Stimulated activated CD8-positive, alpha-beta memory T cell treated with anti-CD3 and anti-CD28 coated beads, Interleukin-15, amount 100 ng/mL, for 1 hour (primary cell): ENCODE measurements around the gene IMMP2L.
"Not testable (repeated sequence)": the region's sequence is repeated elsewhere in the genome, so short reads cannot be mapped to it uniquely, and the experiment has no call there.

Experiments used
- DNase-seq: peaks from one replicate; pipeline ENCODE4 v3.0.0-alpha.2; 2020; ENCODE audit warnings: low read depth

Gene IMMP2L

DNA sequence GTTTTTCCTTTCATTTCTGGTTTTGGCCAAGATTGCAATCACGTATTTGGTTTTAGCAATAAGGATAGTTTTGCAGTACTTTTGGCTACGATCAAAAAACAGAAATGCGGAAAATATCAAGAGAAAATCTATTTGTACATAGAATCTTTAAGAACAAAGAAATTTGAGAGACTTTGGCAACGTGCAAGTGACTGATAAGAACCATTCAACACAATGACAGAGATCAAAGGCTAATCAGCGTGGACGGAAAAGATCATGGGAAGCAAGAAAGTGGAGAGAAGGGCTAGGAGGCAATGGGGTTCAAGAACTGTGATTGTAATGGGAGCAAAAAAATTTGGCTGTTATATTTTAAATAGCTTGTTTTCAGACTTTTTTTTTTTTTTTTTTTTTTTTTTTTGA, 487.5 kb downstream of the IMMP2L start:
- no peak for DNase-seq

DNA sequence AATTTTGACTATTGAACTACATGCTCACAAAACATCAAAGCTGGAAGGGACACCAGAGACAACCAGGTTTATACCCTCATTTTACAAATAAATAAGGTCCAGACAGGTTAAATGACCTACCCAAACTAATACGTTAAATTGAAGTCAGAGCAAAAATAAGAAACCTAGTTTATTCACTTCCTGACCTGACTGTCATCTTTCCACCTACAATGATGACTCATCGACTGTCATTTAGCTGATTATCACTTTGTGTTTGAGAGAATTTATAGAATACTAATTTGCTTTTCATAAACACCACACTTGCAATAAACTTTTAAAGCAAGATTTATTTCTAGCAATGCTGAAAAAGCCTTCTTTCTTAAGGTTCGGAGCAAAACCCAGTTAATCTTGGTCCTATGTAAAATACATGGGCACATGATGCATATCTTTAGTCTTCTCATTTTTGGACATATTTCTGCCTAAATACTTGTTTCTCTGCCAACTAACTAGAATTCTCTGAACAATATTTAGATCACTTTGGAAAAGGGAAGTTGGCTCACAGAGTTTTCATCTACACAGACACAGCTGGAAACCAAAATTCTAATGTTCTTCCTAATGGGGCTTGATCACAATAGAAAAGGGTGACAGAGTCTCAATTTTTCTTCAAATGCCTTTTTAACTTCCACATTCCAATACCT, 488.1 kb downstream of the IMMP2L start:
- DNase-seq: no peak

DNA sequence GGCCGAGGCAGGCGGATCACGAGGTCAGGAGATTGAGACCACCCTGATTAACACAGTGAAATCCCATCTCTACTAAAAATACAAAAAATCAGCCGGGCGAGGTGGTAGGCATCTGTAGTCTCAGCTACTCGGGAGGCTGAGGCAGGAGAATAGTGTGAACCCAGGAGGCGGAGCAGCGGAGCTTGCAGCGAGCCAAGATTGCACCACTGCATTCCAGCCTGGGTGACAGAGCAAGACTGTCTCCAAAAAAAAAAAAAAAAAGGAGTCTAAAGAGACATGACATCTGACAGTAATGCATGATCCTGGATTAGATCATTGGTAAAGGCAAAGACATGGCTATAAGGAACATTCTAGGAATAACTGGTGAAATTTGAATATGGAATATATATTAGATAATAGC, 489.6 kb downstream of the IMMP2L start:
- DNase-seq: not testable (repeated sequence)

DNA sequence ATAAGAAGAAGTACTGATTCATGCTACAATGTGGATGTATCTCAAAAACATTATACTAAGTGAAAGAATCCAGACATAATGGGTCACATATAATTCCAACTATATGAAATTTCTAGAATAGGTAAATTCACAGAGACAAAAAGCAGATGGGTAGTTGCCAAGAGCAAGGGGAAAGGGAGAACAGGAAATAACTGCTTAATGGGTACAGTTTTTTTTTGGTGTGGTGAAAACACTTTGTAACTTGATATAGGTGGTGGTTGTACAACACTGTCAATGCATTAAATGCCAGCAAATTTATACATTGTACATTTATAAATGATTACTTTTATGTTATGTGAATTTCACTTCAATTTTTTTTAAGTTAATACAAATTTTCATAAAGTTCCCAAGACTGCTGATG, 490.7 kb downstream of the IMMP2L start:
- DNase-seq: no peak

DNA sequence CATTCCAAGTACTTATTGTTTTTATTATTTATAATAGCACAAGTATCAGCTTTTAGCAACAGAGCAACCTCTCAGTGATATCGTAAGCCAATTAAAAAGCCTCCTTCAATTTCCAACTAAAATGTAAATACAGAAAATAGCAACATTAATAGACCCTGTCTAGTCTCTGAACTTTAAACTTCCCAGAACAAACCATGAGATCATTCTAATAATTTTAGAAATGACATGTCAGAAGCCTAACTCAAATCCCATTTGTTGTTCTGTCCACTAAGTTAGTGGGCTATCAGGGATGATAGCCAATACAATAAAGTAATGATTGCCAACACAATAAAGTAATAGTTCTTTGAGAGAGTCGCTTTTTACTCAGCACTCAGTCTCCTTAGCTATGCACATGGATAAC, 493.7 kb downstream of the IMMP2L start:
- no peak for DNase-seq

DNA sequence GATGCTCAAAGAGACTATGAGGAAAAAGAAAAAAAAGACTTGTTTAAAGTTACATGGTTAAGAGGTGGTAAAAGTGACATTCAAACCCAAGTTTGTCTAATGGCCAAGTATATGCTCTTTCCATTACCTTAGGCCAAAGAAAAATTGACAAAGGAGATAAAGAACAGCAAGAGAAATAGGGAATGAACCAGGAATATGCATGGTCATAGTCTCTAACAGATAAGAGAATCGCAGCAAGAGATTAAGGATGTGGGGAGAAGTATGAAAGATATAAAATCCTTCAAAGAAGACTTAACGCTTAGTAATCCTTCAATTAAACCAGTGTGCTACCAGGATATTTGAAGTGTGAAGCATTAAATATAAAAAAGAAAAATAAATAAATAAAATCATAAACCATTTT, 494.6 kb downstream of the IMMP2L start:
- no peak for DNase-seq

DNA sequence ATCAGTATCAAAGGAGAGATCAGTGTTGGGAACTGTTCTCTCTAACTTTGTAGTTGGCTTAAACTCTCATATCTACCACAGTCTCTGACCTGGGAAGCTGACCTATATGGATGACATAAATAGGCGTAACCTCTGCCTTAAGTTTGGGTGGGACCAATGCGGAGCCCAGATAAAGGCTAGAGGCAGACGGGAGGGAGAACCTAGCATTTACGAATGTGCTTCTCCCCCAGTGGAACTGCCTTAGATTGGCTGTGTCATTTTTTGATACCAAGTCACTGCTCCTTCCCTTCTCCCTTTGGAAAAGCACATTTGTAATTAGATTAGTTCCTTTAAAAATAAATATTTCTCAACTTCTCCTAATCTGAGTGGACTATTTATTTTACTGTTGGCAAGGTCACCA, 495.0 kb downstream of the IMMP2L start:
- DNase-seq: no peak

DNA sequence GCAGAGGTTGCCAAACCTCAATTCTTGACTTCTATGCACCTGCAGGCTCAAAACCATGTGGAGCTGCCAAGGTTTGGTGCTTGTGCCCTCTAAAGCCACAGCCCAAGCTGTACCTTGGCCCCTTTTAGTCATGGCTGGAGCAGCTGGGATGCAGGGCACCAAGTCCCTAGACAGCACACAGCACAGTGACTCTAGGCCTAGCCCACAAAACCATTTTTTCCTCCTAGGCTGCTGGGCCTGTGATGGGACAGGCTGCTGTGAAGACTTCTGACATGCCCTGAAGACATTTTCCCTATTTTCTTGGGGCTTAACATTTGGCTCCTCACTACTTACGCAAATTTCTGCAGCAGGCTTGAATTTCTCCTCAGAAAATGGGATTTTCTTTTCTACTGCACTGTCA, 499.1 kb downstream of the IMMP2L start:
- DNase-seq: no peak

DNA sequence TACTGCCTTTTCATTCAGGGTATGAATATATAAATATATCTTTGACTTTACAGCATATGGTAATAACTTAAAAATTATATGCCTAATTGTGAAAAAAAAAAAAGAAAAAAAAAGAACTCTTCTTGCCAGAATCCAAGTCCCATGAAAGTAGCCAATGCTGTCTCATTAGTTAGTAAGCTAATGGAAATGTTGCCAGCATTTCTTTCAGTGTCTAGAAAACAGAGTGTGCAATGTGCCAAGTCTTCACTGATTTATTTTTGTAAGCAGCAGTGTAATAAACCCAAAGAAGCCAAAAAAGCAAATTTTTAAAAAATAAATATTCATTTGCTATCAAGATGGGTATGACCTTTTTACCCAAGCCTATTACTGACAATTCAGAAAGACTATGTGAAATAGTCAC, 502.5 kb downstream of the IMMP2L start:
- DNase-seq: no peak

DNA sequence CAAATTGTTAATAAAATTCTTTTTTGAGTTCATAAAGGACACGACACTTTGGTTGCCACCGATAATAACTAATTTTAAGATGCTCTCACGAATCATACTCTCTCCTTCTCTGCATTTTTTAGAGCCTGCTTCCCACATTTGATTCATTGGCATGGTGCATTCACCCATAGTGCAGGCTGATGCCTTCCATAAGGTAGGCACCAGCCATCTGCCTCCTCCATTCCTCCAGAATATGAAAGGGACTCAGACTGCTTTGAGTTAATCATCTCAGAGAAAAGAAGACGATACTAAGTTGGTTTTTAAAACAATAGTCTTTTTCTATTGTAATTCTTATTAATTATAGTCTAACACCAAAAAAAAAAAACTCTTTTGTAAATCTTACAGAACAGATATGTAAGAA, 505.2 kb downstream of the IMMP2L start:
- no peak for DNase-seq

DNA sequence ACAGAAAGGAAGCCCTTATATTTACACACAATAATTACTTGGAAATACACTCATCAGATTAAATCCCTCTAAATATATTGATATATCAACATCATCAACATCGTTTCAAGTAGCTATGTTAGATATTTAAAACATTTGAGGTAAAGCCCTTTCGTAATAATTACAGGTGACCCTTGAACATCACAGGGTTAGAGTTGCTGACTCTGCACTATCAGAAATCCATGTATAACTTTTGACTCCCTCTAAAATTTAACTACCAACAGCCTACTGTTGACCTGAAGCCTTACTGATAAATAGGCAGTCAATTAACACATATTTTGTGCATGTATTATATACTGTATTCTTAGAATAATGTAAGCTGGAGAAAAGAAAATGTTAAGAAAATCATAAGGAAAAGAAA, 505.9 kb downstream of the IMMP2L start:
- DNase-seq: no peak

DNA sequence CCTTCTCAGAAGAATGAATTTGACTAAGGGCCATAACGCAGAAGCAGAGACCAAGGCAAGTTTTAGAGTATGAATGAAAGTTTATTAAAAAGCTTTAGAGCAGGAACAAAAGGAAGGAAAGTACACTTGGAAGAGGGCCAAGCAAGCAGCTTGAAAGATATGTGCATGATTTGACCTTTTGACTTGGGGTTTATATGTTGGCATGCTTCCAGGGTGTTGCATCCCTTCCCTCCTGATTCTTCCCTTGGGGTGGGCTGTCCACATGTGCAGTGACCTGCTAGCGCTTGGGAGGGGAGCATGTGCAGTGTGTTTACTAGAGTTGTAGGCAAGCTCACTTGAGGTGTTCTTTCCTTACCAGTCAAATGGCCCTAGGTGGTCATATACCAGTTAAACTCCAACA, 509.3 kb downstream of the IMMP2L start:
- no peak for DNase-seq

DNA sequence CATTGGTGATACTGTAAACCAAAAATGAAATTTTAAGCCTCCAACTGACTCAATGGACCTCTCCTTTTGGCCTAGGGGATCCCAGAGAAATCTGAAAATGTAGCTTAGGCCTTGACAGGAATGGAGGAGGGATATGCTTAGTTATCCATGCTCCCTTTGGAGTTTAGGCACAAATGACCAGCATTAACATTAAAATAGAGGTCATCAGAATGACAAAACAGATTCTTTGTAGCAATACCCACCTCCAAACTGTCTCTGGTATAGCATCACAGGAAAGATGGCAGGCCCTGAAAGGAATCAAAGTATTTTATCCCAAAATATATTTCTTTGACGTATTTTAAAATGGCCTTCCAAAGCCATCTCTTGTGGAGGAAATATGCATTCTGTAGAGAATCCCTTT, 510.5 kb downstream of the IMMP2L start:
- DNase-seq: no peak

DNA sequence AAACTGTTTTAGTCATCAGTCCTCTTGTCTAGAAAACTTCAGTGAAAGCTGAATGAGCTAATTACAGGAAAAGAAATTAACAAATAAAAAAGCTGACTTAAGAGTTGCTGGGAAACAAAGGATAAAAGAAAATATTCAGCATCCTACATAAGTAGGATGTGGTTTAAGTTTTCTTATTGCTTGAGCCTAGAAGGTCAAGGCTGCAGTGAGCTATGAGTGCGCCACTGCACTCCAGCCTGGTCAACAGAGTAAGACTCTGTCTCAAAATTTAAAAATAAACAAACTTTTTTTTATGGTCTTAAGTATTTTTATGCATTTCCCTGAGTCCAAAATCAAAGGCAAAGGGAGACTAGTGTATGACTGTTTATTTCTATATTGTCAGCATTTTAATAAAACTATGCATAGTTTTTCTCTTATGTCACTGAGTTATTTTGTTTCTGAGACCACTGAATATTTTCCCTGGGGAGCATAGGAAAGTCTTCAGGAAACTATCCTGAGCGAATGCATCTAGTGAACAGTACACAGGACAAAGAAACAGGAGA, 511.3 kb downstream of the IMMP2L start:
- no peak for DNase-seq

DNA sequence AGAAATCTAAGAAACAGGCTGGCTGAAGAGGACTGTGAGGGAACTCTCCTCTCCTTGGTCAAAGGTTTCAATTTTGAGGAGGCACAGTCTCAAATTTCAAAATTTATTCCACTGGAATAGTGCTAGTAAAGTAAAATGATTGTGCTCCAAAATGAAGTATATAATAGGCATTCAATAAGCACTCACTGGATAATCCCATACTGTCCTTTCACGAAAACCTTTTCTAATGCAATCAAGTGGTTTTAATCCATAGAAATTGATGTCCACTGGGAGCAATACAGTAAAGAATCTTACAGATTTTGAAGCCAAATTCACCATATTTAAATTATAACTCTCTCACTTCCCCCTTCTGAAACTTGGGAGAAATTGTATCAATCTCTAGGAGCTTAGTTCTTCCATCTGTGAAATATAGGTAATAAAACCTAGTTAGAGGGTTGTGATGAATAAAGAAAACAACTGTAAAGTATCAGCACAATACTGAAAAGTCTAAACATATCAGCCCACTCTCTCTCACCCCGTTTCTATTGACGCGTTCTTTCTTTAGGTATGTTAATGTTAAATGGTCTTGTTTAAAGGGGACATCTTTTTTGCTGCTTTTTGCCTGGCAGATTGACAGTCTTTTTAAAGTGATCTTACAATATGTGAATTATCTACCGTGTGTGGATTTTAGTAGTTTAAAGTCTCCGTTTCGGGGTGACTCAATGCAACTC, 512.2 kb downstream of the IMMP2L start:
- no peak for DNase-seq

DNA sequence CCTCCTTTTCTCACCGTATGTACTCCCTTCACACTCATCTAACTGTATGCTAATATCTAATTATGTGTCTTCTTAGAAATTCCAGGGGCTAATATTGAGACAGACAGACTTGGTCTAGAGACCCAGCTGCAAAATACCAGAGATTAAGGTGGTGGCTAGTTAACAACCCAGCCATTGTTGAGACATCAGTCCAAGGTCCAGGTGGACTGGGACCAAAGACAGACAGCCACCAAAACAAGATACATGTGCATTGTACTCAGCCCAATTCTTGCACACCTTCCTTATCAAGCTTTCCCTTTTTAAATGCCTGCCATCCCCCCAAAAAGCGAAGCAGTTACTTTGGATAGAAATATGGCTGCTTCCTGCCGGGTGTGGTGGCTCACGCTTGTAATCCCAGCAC, 514.7 kb downstream of the IMMP2L start:
- no peak for DNase-seq

DNA sequence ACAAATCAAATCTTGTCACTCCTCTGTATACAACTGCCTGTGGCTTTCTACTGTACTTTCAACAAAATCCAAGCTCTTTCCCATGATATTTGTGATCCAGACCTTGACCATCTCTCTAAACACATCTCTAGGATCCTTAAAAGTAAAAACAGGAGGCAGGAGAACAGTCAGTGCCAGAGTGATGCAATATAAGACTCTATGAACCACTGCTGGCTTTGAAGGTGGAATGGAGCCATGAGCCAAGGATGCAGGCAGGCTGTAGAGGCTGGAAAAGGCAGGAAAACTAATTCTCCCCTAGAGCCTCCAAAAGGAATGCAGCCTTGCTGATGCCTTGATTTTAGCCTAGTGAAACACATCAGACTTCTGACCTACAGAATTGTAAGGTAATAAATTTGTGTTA, 516.8 kb downstream of the IMMP2L start:
- DNase-seq: no peak

DNA sequence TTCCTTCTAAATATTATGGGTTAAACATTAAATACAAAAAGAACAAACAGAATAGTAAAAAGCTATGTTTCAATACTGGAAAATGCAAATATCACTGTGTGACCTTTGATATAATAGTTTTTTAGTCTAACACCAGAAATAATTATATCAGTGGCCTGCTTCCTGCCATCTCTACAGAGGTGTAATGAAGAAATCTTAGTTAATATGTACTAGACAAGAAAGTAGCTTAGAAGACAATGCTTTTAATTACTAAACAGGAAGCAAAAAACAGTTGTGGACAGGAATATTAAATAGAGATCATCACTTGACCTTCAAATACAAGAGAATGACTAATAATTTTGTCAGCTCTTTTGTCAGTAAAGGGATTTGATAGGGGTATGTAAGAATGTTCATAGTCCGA, 518.7 kb downstream of the IMMP2L start:
- no peak for DNase-seq

DNA sequence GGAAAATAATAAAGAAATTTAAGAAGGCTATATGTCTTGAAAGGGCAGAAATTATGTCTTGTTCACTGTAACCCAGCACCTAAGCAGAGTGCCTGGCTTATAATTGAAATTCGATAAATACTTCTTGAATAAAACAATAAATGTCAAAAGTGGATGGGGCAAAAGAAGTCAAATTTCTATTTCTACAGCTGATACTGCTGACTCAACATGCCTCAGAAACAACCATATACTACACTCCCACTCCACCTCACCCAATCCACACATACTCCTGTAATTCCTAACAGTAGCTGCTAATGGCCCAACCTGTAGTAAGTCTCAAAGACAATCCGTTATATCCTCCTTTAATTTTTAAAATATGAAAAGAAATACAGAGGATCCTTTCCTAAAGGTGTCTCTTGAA, 519.5 kb downstream of the IMMP2L start:
- no peak for DNase-seq

DNA sequence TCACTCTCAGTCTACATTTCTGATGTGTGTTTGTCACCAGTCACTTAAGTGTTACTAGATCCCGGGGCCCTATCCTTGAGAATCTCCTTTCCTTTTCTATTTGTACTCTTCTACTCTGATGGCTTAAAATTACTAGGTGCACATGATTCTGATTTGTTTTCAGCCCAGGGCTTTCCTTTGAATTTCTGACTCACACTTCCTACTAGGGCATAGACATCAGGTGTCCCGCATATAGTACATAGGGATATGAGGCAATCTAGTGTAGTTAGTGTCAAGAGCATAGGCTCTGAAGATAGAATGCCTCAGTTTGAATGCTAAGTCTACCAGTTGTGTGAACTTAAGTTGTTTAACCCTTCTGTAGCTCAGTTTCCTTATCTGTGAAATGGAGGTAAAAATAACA, 520.7 kb downstream of the IMMP2L start:
- no peak for DNase-seq

DNA sequence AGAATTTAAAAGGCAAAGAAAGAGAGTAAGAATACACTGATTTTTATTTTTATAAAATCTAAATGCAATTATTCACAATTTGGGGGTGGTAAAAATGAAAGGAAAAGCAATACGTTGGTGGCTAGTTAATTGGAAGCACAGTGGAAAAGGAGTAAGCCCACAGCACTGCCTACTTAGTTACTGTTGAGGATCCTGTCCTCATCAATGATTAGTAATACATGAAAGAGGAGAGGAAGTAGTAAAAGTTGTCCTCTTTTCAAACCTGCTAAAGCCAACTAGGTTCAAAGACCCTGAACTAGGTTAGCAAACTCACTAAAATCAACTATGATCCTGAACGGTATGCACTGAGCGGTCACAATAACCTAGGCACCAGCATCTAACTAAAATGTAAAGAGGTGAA, 524.1 kb downstream of the IMMP2L start:
- DNase-seq: no peak

DNA sequence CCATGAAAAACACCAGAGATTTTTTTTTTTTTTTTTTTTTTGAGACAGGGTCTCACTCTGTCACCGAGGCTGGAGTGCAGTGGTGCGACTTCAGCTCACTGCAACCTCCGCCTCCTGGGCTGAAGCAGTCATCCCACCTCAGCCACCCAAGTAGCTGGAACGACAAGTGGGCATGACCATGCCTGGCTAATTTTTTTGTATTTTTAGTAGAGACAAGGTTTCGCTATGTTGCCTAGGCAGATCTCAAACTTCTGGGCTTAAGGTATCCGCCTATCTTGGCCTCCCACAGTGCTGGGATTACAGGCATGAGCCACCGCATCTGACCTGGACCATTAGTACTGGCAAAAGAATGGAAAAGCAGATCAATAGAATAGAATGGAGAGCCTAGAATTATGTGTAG, 530.4 kb downstream of the IMMP2L start:
- no peak for DNase-seq

DNA sequence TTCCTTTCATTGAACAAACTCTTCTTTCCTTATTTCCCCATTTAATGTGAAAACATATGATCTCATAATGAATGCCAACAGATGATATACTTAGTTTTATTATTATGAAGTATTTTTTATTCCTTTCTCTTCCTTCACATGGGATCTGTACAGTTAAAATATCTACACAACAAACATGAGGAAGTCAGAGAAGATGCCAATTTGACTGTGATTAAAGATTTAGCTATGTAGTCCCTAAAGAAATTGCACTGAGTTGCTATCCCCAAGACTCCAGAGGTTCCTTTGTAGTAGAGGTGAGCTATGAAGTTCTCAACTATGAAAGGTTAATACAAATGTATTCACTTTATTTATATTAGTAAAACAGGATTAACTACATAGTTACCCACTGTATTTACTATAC, 532.0 kb downstream of the IMMP2L start:
- no peak for DNase-seq
